Measurements from ENCODE around the gene NUP54. TPM values are rescaled to one million over a fixed set of nuclear protein-coding genes. Genes with fewer than 3 reads are reported as not detected.

NUP54 gene
- total and polyA plus RNA-seq, 9 of the 15 experiments (the other 6 are each of a cell fraction or from before 2014, with no cell fraction given) = 29.6 to 115 (median 67.7) TPM

DNA sequence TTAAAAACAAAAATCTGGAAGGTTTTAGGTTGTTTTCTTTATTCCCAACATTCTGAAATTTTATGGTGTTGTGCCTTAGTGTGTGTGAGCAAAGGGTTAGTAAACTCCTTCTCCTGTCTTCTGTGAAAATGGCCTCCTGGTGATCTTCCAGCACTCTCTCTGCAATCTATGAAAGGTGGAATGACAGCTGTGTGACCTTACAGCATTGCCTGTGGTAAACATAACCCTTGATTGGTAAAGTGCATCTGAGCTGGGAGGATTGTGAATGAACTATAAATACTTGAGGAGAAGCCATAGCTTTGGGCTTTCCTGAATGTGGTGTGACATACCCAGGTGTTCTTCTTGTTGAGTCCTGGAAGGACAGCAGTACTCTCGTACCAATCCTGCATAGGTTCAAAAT, 63.7 kb downstream of the NUP54 start:
- in situ Hi-C loops (cut with MboI) = no loop called here
- FAIRE-seq = no peak

DNA sequence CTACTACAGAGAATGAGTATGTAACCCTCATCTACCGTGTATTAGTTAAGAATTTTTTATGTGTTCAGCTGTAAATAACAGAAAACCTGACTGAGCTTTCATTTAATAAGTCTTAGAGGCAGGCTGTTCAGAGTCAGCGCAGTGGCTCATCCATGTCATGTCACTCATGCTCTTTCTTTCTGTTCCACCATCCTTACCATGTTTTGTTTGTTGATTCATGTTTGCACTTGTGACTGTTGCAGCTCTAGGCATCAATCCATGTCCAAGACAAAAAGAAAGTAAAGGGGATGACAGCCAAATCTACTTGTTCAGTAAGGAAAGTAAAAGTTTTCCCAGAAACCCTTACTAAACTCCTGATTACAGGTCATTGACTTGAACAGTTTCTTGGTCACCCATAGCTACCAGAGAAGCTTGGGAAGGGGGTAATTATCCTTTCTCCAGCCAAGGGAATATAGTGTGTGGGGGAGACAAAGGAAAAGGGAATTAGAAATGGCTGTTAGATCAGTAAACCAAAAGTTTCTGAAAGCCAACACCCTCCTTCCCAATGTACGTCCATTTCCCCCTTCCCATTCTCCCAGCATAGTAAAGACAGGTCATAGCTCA, 64.7 kb downstream of the NUP54 start:
- intact Hi-C loops (cut with micrococcal nuclease) (no loop called here), in situ Hi-C loops (cut with MboI) (no loop called here)
- no peaks in the 10 kb centered on the region for H3K9me1 ChIP-seq (ENCODE audit: control insufficient read depth, insufficient read depth, low read length)
- no peaks in the 10 kb centered on the region for H3K27me3 ChIP-seq (ENCODE audit: control insufficient read depth in 2 of 2, insufficient read depth in 2 of 2, low read length in 2 of 2)
- no peak overlapping the region for H3K4me2 ChIP-seq (ENCODE audit: insufficient read depth, low read length)
- no peak overlapping the region; the same call in 1 of the 2 replicates for H2AFZ ChIP-seq (ENCODE audit: low read depth, low read length)
- WGBS (ENCODE audit: insufficient coverage, low coverage, missing lambda C conversion rate) = 39% methylated on average over 3 of the region's 3 CpGs
- no peaks in the 10 kb centered on the region for H3K79me2 ChIP-seq (ENCODE audit: control insufficient read depth, insufficient read depth, low read length)
- ATAC-seq = no peak
- BruUV-seq (replicated peaks) = no TSS peak
- no peak overlapping the region for H3K4me3 ChIP-seq
- ChIA-PET CTCF (ENCODE audit: low intra/inter-chr PET ratio) (no interaction called here), POLR2A (interaction anchor here (1.3 kb wide), 1 partner anchor 25 kb away, joined by 4 read pairs; no protein-coding TSS in a partner anchor)
- no peak overlapping the region for H3K9ac ChIP-seq (ENCODE audit: insufficient read depth in 1 of 2, low read depth in 2 of 2, low read length in 2 of 2)
- H4K20me1 ChIP-seq (replicated peaks; ENCODE audit: control insufficient read depth, insufficient read depth, low read length) = no peaks in the 10 kb centered on the region
- H3K36me3 ChIP-seq (ENCODE audit: control insufficient read depth, insufficient read depth, low read length) = no peaks in the 10 kb centered on the region
- H3K27ac ChIP-seq (ENCODE audit: extremely low read depth, low read depth, low read length) = no peak overlapping the region
- H3K9me3 ChIP-seq (replicated peaks; ENCODE audit: control insufficient read depth, insufficient read depth, low read depth, low read length) = no peaks in the 10 kb centered on the region
- H3K4me1 ChIP-seq (replicated peaks in 1 of 2; ENCODE audit: control insufficient read depth in 2 of 2, insufficient read depth in 2 of 2, low read length in 2 of 2) = peaks cover 0 to 3% of the 10 kb centered on the region in 2 experiments; a peak in 2 of 5 replicates
- no peak for FAIRE-seq
- no peak for DNase-seq (ENCODE audit: extremely low read depth in 1 of 4, low spot score in 3 of 4)
- TF ChIP-seq PHF21A (IDR thresholded peaks at IDR 0.05; ENCODE audit: borderline replicate concordance, low read depth) (no peak), ZNF408 (CRISPR knock-in tag; IDR thresholded peaks at IDR 0.05; ENCODE audit: low read depth) (no peak), RBM39 (optimal IDR thresholded peaks at IDR 0.05; ENCODE audit: low read depth, low read length) (no peak), ZFP36 (IDR thresholded peaks at IDR 0.05; ENCODE audit: low read depth, low read length, partially characterized antibody) (no peak), FOXA1 (IDR thresholded peaks at IDR 0.05; ENCODE audit: borderline replicate concordance) (no peak), CHCHD3 (CRISPR knock-in tag; IDR thresholded peaks at IDR 0.05) (no peak), U2AF2 (optimal IDR thresholded peaks at IDR 0.05; ENCODE audit: low read depth, low read length) (no peak)
- TF ChIP-seq, protein P1, sequence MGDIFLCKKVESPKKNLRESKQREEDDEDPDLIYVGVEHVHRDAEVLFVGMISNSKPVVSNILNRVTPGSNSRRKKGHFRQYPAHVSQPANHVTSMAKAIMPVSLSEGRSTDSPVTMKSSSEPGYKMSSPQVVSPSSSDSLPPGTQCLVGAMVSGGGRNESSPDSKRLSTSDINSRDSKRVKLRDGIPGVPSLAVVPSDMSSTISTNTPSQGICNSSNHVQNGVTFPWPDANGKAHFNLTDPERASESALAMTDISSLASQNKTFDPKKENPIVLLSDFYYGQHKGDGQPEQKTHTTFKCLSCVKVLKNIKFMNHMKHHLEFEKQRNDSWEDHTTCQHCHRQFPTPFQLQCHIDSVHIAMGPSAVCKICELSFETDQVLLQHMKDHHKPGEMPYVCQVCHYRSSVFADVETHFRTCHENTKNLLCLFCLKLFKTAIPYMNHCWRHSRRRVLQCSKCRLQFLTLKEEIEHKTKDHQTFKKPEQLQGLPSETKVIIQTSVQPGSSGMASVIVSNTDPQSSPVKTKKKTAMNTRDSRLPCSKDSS (IDR thresholded peaks at IDR 0.05; ENCODE audit: low read depth, partially characterized antibody) = no peak
- TF ChIP-seq, protein P2, sequence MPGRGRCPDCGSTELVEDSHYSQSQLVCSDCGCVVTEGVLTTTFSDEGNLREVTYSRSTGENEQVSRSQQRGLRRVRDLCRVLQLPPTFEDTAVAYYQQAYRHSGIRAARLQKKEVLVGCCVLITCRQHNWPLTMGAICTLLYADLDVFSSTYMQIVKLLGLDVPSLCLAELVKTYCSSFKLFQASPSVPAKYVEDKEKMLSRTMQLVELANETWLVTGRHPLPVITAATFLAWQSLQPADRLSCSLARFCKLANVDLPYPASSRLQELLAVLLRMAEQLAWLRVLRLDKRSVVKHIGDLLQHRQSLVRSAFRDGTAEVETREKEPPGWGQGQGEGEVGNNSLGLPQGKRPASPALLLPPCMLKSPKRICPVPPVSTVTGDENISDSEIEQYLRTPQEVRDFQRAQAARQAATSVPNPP (IDR thresholded peaks at IDR 0.05; ENCODE audit: borderline replicate concordance, insufficient read depth, insufficient read length) = no peak

More for the DNA sequence above, 63.7 kb downstream of the NUP54 start:
- Histone ChIP-seq H3K9me3 (replicated peaks; ENCODE audit: control insufficient read depth, insufficient read depth, low read depth, low read length) (no peaks in the 10 kb centered on the region), H3K27me3 (ENCODE audit: control insufficient read depth in 2 of 2, insufficient read depth in 2 of 2, low read length in 2 of 2) (no peaks in the 10 kb centered on the region), H4K20me1 (replicated peaks; ENCODE audit: control insufficient read depth, insufficient read depth, low read length) (no peaks in the 10 kb centered on the region), H3K4me1 (replicated peaks in 1 of 2; ENCODE audit: control insufficient read depth in 2 of 2, insufficient read depth in 2 of 2, low read length in 2 of 2) (peaks cover 0 to 3% of the 10 kb centered on the region in 2 experiments; a peak in 2 of 5 replicates), H2AFZ (ENCODE audit: low read depth, low read length) (no peak overlapping the region), H3K79me2 (ENCODE audit: control insufficient read depth, insufficient read depth, low read length) (no peaks in the 10 kb centered on the region), H3K9ac (ENCODE audit: insufficient read depth in 1 of 2, low read depth in 2 of 2, low read length in 2 of 2) (no peak overlapping the region), H3K4me2 (ENCODE audit: insufficient read depth, low read length) (no peak overlapping the region), H3K27ac (ENCODE audit: extremely low read depth, low read depth, low read length) (no peak overlapping the region), H3K4me3 (no peak overlapping the region), H3K9me1 (ENCODE audit: control insufficient read depth, insufficient read depth, low read length) (no peaks in the 10 kb centered on the region), H3K36me3 (ENCODE audit: control insufficient read depth, insufficient read depth, low read length) (no peaks in the 10 kb centered on the region)
- TF ChIP-seq JUNB (CRISPR knock-in tag; conservative IDR thresholded peaks at IDR 0.05) (no peak), SMAD4 (CRISPR knock-in tag; conservative IDR thresholded peaks at IDR 0.05) (no peak), ATF7 (IDR thresholded peaks at IDR 0.05) (no peak), CBFA2T3 (IDR thresholded peaks at IDR 0.05) (peak; percentile 47; the same call in 1 of the 2 replicates)
- TF ChIP-seq, protein P3, sequence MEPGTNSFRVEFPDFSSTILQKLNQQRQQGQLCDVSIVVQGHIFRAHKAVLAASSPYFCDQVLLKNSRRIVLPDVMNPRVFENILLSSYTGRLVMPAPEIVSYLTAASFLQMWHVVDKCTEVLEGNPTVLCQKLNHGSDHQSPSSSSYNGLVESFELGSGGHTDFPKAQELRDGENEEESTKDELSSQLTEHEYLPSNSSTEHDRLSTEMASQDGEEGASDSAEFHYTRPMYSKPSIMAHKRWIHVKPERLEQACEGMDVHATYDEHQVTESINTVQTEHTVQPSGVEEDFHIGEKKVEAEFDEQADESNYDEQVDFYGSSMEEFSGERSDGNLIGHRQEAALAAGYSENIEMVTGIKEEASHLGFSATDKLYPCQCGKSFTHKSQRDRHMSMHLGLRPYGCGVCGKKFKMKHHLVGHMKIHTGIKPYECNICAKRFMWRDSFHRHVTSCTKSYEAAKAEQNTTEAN (CRISPR knock-in tag; IDR thresholded peaks at IDR 0.05) = no peak
- peak in 1 of 4 experiments; percentile 36 for DNase-seq (ENCODE audit: extremely low read depth in 1 of 4, low spot score in 3 of 4)
- ATAC-seq = no peak
- intact Hi-C loops (cut with micrococcal nuclease) = no loop called here
- no TSS peak for BruUV-seq (replicated peaks)
- 21% methylated on average over 1 of the region's 1 CpG for WGBS (ENCODE audit: insufficient coverage, low coverage, missing lambda C conversion rate)
- ChIA-PET POLR2A (interaction anchor here (0.6 kb wide), 1 partner anchor 1020 kb away, joined by 3 read pairs; no protein-coding TSS in a partner anchor), CTCF (ENCODE audit: low intra/inter-chr PET ratio) (no interaction called here)

Data from K562 (cell line).